ENCODE measurements around the gene DUS1L.

Gene DUS1L

GRCh38 chr17:82101767-82102679 is 36.4 kb upstream of the DUS1L start:
- DNase-seq (ENCODE audit: low read depth, low spot score): no peak
- H3K27ac ChIP-seq: no peak overlapping the region

GRCh38 chr17:82101301-82101715 is 35.7 kb upstream of the DUS1L start:
- H3K27ac ChIP-seq: no peak overlapping the region
- no peak for DNase-seq (ENCODE audit: low read depth, low spot score)

- H3K27ac ChIP-seq: no peak overlapping the region
- DNase-seq (ENCODE audit: low read depth, low spot score): no peak
These were observed 35.1 kb upstream of the DUS1L start for GRCh38 chr17:82100502-82101298.

- H3K27ac ChIP-seq: peak overlapping the region; percentile 79
- DNase-seq (ENCODE audit: low read depth, low spot score): no peak
These were observed 33.5 kb upstream of the DUS1L start for GRCh38 chr17:82098939-82099763.

- H3K27ac ChIP-seq: peak within 1 kb of the TSS; percentile 79
- peak; percentile 74 for DNase-seq (ENCODE audit: low read depth, low spot score)
These were observed 32.8 kb upstream of the DUS1L start, which contains the start of gene FASN for GRCh38 chr17:82098169-82098938. Gene FASN (minus strand): TSS chr17:82098236. CDS start chr17:82096445, 1,791 bp downstream.

GRCh38 chr17:82097919-82098168 is 32.2 kb upstream of the DUS1L start:
- H3K27ac ChIP-seq: peak overlapping the region; percentile 79
- no peak for DNase-seq (ENCODE audit: low read depth, low spot score)

- H3K27ac ChIP-seq: peak overlapping the region; percentile 79
- no peak for DNase-seq (ENCODE audit: low read depth, low spot score)
These were observed 31.7 kb upstream of the DUS1L start for GRCh38 chr17:82097184-82097918.

- peak overlapping the region; percentile 79 for H3K27ac ChIP-seq
- no peak for DNase-seq (ENCODE audit: low read depth, low spot score)
These were observed 31.1 kb upstream of the DUS1L start for GRCh38 chr17:82096709-82097183.

GRCh38 chr17:82095777-82096708 is 30.4 kb upstream of the DUS1L start:
- H3K27ac ChIP-seq: peak overlapping the region; percentile 79
- no peak for DNase-seq (ENCODE audit: low read depth, low spot score)

- no peak for DNase-seq (ENCODE audit: low read depth, low spot score)
- no peak overlapping the region for H3K27ac ChIP-seq
These were observed 29.6 kb upstream of the DUS1L start for GRCh38 chr17:82094931-82095776.

GRCh38 chr17:82092995-82093751 is 27.6 kb upstream of the DUS1L start:
- DNase-seq (ENCODE audit: low read depth, low spot score): no peak
- H3K27ac ChIP-seq: no peak overlapping the region

- DNase-seq (ENCODE audit: low read depth, low spot score): no peak
- H3K27ac ChIP-seq: no peak overlapping the region
These were observed 27.0 kb upstream of the DUS1L start for GRCh38 chr17:82092628-82092994.

- no peak for DNase-seq (ENCODE audit: low read depth, low spot score)
- no peak overlapping the region for H3K27ac ChIP-seq
These were observed 26.5 kb upstream of the DUS1L start for GRCh38 chr17:82092094-82092586.

GRCh38 chr17:82091264-82092066 is 25.9 kb upstream of the DUS1L start:
- no peak overlapping the region for H3K27ac ChIP-seq
- DNase-seq (ENCODE audit: low read depth, low spot score): no peak

- H3K27ac ChIP-seq: no peak overlapping the region
- no peak for DNase-seq (ENCODE audit: low read depth, low spot score)
These were observed 25.1 kb upstream of the DUS1L start for GRCh38 chr17:82090549-82091263.

Data from epithelial cell of prostate (primary cell).